Measurements from ENCODE around the gene FGF13.

Gene FGF13

DNA sequence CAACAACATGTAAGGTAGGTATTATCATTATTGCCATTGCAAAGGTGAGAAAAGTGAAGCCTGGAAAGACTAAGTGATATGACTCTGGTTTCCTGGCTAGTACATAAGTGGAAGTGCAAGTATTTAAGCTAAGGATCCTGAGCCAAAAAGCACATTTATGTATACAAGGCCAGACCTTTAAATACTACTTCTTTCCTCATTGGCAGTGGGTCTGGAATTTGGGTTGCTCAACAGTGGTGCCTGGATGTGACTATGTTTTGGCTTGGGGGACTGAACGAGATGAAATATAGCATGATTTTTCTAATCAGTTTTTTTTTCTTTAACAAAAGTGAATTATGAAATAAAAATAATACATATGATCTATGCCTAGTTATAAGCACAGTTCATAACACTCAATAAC is 7.4 kb upstream of the FGF13 start (continued):
- TF ChIP-seq GLI2 (tag by site-specific recombination; IDR thresholded peaks at IDR 0.05; ENCODE audit: borderline replicate concordance, low read depth) (no peak), TCF7L2 (IDR thresholded peaks at IDR 0.05; ENCODE audit: borderline replicate concordance, low read depth, low read length) (no peak), ZNF561 (tag by site-specific recombination; IDR thresholded peaks at IDR 0.05; ENCODE audit: borderline replicate concordance) (no peak), PRDM1 (tag by site-specific recombination; IDR thresholded peaks at IDR 0.05) (no peak)

DNA sequence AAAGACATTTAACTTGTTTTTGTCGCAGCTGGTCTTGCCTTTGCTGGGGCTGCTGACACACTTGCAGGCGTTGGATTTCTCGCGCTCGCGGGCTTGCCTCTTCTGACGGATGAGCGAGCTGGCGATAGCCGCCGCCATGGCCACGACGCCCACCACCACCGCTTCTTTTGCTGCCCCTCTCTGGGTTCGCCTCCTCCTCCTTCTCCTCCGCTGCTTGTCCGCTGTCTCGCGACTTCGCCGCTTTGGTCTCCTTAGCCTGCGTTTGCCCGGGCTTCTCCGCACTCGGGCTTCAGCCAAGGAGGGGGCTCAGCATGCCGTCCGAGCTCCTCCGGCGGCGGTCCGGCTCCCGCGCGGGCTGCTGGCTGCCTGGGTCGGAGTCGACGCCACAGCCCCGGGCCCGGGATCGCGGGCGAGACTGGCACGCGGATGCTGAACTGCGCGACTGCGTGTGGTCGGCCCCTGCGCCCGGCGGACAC is 613 bp downstream of the FGF13 start:
- H3K36me3 ChIP-seq (ENCODE audit: control insufficient read depth in 2 of 2, insufficient read depth in 1 of 2, low read length in 2 of 2), result no peaks in the 10 kb centered on the region
- peak overlapping the region; percentile 39; the same call in 1 of the 2 replicates for H3K27ac ChIP-seq (ENCODE audit: extremely low read depth, low read depth, low read length)
- TF ChIP-seq ZBTB17 (tag by site-specific recombination; IDR thresholded peaks at IDR 0.05), result peak; percentile 69
- TF ChIP-seq, protein P1, sequence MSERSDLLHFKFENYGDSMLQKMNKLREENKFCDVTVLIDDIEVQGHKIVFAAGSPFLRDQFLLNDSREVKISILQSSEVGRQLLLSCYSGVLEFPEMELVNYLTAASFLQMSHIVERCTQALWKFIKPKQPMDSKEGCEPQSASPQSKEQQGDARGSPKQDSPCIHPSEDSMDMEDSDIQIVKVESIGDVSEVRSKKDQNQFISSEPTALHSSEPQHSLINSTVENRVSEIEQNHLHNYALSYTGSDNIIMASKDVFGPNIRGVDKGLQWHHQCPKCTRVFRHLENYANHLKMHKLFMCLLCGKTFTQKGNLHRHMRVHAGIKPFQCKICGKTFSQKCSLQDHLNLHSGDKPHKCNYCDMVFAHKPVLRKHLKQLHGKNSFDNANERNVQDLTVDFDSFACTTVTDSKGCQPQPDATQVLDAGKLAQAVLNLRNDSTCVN (tag by site-specific recombination; optimal IDR thresholded peaks at IDR 0.05), result peak; percentile 66
- TF ChIP-seq ZNF76 (tag by site-specific recombination; IDR thresholded peaks at IDR 0.05; ENCODE audit: borderline replicate concordance, low read depth), result no peak
- TF ChIP-seq ZNF214 (tag by site-specific recombination; IDR thresholded peaks at IDR 0.05; ENCODE audit: borderline replicate concordance), result no peak
- TF ChIP-seq YY1 (tag by site-specific recombination; IDR thresholded peaks at IDR 0.05), result peak; percentile 39; the same call in 1 of the 2 replicates
- TF ChIP-seq ZNF335 (tag by site-specific recombination; conservative IDR thresholded peaks at IDR 0.05), result peak; percentile 26; the same call in 1 of the 2 replicates
- peak; percentile 87; the same call in 1 of the 2 replicates for TF ChIP-seq ZNF777 (tag by site-specific recombination; IDR thresholded peaks at IDR 0.05; ENCODE audit: borderline replicate concordance)
- 0 out of 2 replicates have a peak, but pooled peaks have one; percentile 11 for TF ChIP-seq ZBTB20 (tag by site-specific recombination; IDR thresholded peaks at IDR 0.05)
- H3K4me1 ChIP-seq (ENCODE audit: control insufficient read depth, insufficient read depth, low read length), result no peaks in the 10 kb centered on the region; the same call in 1 of the 2 replicates
- ChIA-PET POLR2A (interaction anchor here (0.7 to 1.3 kb wide), 2 partner anchors 14 to 361 kb away, joined by 3 read pairs; no protein-coding TSS in a partner anchor), CTCF (interaction anchor here (0.7 to 1.0 kb wide), 2 partner anchors 27 to 170 kb away, joined by 3 to 5 read pairs; no protein-coding TSS in a partner anchor)
- H3K4me3 ChIP-seq (ENCODE audit: low read depth, low read length), result peak overlapping the region; percentile 46
- no peaks in the 10 kb centered on the region for H3K9me3 ChIP-seq (ENCODE audit: control insufficient read depth, insufficient read depth, low read depth, low read length)

DNA sequence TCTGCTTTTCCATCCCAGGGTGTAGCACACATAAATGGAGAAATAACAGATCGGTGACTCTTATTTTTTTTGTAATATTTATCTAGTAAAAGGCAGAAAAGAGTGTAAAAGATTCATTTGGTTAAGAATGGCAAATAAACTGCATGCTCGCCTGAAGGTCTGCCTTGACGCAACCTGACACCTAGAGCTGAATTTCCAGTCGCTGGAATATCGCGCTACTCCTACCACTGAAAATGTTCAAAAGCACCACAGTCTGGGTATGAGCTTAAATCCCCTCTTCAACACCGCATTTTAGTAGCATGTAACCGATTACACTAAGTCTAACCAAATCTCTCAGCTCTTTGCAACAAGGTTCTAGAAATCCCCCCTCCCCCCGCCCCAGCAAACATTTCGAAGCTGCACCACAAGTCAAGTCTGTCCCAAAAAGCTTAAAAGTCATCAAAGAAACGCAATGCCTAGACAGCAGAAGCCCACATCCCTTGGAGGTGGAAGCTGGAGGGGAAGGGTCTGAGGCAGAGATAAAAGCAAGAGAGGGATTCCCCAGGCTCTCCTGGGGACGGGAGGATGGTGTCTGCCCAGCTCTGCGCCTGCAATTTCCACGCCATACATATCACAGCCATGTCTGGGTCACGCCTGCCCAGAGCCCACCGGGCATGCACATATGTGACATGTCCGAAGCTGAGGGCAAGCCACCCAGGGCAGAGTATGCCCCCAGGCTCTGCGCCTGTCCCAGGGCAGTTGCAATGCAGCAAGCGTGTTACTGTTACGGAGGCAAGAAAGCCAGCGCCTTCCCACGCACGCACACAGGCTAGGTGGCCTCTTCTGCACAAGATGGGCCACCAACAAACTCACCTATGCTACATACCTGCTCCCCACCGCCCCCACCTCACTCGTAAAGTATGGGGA is 1.4 kb downstream of the FGF13 start:
- ChIA-PET POLR2A (interaction anchor here (0.6 to 1.3 kb wide), 3 partner anchors 13 to 1100 kb away, joined by 3 to 5 read pairs (median 3); no protein-coding TSS in a partner anchor), CTCF (interaction anchor here (0.7 kb wide), 1 partner anchor 28 kb away, joined by 3 read pairs; no protein-coding TSS in a partner anchor)
- no peaks in the 10 kb centered on the region; the same call in 1 of the 2 replicates for H3K4me1 ChIP-seq (ENCODE audit: control insufficient read depth, insufficient read depth, low read length)
- peak overlapping the region; percentile 46 for H3K4me3 ChIP-seq (ENCODE audit: low read depth, low read length)
- no peak overlapping the region; the same call in 1 of the 2 replicates for H3K27ac ChIP-seq (ENCODE audit: extremely low read depth, low read depth, low read length)
- TF ChIP-seq ZEB2 (tag by site-specific recombination; IDR thresholded peaks at IDR 0.05) (no peak), ZNF792 (tag by site-specific recombination; IDR thresholded peaks at IDR 0.05) (no peak), ZNF335 (tag by site-specific recombination; conservative IDR thresholded peaks at IDR 0.05) (peak; percentile 90), GLIS2 (tag by site-specific recombination; IDR thresholded peaks at IDR 0.05) (peak; percentile 33; the same call in 1 of the 2 replicates), ZBTB21 (tag by site-specific recombination; IDR thresholded peaks at IDR 0.05) (no peak), MZF1 (tag by site-specific recombination; IDR thresholded peaks at IDR 0.05; ENCODE audit: borderline replicate concordance) (peak; percentile 56; the same call in 1 of the 2 replicates), ZNF114 (tag by site-specific recombination; IDR thresholded peaks at IDR 0.05) (no peak), ZBTB20 (tag by site-specific recombination; IDR thresholded peaks at IDR 0.05) (peak; percentile 56), ZNF548 (tag by site-specific recombination; IDR thresholded peaks at IDR 0.05) (no peak), ZNF341 (tag by site-specific recombination; IDR thresholded peaks at IDR 0.05; ENCODE audit: low read depth) (peak; percentile 32; the same call in 1 of the 2 replicates), BCL11A (tag by site-specific recombination; IDR thresholded peaks at IDR 0.05; ENCODE audit: low read depth) (no peak)
- TF ChIP-seq, protein P2, sequence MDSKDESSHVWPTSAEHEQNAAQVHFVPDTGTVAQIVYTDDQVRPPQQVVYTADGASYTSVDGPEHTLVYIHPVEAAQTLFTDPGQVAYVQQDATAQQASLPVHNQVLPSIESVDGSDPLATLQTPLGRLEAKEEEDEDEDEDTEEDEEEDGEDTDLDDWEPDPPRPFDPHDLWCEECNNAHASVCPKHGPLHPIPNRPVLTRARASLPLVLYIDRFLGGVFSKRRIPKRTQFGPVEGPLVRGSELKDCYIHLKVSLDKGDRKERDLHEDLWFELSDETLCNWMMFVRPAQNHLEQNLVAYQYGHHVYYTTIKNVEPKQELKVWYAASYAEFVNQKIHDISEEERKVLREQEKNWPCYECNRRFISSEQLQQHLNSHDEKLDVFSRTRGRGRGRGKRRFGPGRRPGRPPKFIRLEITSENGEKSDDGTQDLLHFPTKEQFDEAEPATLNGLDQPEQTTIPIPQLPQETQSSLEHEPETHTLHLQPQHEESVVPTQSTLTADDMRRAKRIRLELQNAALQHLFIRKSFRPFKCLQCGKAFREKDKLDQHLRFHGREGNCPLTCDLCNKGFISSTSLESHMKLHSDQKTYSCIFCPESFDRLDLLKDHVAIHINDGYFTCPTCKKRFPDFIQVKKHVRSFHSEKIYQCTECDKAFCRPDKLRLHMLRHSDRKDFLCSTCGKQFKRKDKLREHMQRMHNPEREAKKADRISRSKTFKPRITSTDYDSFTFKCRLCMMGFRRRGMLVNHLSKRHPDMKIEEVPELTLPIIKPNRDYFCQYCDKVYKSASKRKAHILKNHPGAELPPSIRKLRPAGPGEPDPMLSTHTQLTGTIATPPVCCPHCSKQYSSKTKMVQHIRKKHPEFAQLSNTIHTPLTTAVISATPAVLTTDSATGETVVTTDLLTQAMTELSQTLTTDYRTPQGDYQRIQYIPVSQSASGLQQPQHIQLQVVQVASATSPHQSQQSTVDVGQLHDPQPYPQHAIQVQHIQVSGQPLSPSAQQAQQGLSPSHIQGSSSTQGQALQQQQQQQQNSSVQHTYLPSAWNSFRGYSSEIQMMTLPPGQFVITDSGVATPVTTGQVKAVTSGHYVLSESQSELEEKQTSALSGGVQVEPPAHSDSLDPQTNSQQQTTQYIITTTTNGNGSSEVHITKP (tag by site-specific recombination; IDR thresholded peaks at IDR 0.05), result no peak
- TF ChIP-seq, protein P3, sequence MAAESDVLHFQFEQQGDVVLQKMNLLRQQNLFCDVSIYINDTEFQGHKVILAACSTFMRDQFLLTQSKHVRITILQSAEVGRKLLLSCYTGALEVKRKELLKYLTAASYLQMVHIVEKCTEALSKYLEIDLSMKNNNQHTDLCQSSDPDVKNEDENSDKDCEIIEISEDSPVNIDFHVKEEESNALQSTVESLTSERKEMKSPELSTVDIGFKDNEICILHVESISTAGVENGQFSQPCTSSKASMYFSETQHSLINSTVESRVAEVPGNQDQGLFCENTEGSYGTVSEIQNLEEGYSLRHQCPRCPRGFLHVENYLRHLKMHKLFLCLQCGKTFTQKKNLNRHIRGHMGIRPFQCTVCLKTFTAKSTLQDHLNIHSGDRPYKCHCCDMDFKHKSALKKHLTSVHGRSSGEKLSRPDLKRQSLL (tag by site-specific recombination; IDR thresholded peaks at IDR 0.05), result no peak
- no peaks in the 10 kb centered on the region for H3K9me3 ChIP-seq (ENCODE audit: control insufficient read depth, insufficient read depth, low read depth, low read length)
- H3K36me3 ChIP-seq (ENCODE audit: control insufficient read depth in 2 of 2, insufficient read depth in 1 of 2, low read length in 2 of 2), result no peaks in the 10 kb centered on the region

All from HEK293 (cell line).